ENCODE measurements around the gene TRMU. TPM values are rescaled to one million over a fixed set of nuclear protein-coding genes. Genes with fewer than 3 reads are reported as not detected.

TRMU gene
- polyA plus RNA-seq, 1 donor, result 59.6 TPM

GRCh38 chr22:46355369-46355995 lies 20.0 kb downstream of the TRMU start:
- DNase-seq, result no peak

- no peak for DNase-seq
Measured at GRCh38 chr22:46355996-46356471, 20.5 kb downstream of the TRMU start.

GRCh38 chr22:46356496-46357480 lies 21.3 kb downstream of the TRMU start:
- no peak for DNase-seq

GRCh38 chr22:46357711-46358520 lies 22.4 kb downstream of the TRMU start:
- no peak for DNase-seq

GRCh38 chr22:46358766-46359165 lies 23.3 kb downstream of the TRMU start:
- no peak for DNase-seq

- DNase-seq, result no peak
Measured at GRCh38 chr22:46359362-46359761, 23.8 kb downstream of the TRMU start.

GRCh38 chr22:46360097-46360496 lies 24.6 kb downstream of the TRMU start:
- no peak for DNase-seq

GRCh38 chr22:46360891-46361290 lies 25.4 kb downstream of the TRMU start:
- no peak for DNase-seq

GRCh38 chr22:46361826-46362202 lies 26.3 kb downstream of the TRMU start:
- no peak for DNase-seq

GRCh38 chr22:46362203-46362933 lies 26.9 kb downstream of the TRMU start:
- DNase-seq, result no peak

GRCh38 chr22:46362934-46363515 lies 27.5 kb downstream of the TRMU start:
- no peak for DNase-seq

GRCh38 chr22:46363611-46364321 lies 28.3 kb downstream of the TRMU start:
- DNase-seq, result no peak

- no peak for DNase-seq
Measured at GRCh38 chr22:46364341-46365165, 29.0 kb downstream of the TRMU start.

- DNase-seq, result no peak
Measured at GRCh38 chr22:46365166-46365624, 29.7 kb downstream of the TRMU start.

GRCh38 chr22:46366327-46366731 lies 30.8 kb downstream of the TRMU start:
- DNase-seq, result no peak

- no peak for DNase-seq
Measured at GRCh38 chr22:46366801-46367706, 31.5 kb downstream of the TRMU start.

GRCh38 chr22:46367707-46368191 lies 32.2 kb downstream of the TRMU start:
- DNase-seq, result no peak

GRCh38 chr22:46368422-46368821 lies 32.9 kb downstream of the TRMU start:
- no peak for DNase-seq

Measured in left kidney (tissue), 2 donors.